ENCODE measurements around the gene NTN1.

Gene NTN1

DNA sequence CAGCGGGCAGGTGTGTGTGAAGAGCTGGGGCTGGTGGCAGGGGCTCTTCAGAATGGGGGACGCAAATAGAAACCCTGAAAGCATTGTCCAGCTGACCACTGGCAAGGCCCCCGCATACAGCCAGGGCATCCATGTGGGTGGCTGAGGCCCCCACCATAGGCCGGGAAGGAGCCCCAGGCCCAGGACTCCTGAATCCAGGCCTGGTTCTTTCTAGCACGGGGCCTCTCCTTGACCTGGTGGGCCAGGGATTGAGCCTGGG lies 200.5 kb downstream of the NTN1 start:
- H3K9me3 Mint-ChIP-seq = peaks cover 0 to 5% of the 10 kb centered on the region in 2 donors
- DNase-seq (no peak), ATAC-seq (no peak)
- peak overlapping the region in 1 of 2 donors; percentile 49 for H3K27ac Mint-ChIP-seq
- H3K4me3 Mint-ChIP-seq = no peak overlapping the region
- H3K27me3 Mint-ChIP-seq = no peaks in the 10 kb centered on the region
- H3K4me1 Mint-ChIP-seq = no peaks in the 10 kb centered on the region

DNA sequence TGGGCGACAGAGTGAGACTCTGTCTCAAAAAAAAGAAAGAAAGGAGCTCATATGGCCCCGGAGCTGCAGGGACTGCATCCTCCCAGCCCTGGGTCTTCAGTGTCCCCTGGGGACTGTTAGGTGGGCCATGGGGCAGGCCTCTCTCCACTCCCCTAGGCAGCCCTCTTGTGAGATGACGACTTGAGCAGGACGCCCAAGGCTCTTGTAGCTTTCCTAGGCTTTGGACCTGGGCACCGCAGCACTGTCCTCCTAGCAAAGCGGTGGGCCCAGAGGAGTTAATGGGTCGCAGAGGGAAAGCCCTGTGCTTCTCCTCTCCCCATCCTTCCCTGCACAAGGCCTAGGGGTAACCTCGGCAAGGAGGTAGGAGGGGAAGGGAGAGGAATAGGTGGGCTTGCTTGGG lies 202.2 kb downstream of the NTN1 start:
- Mint-ChIP-seq H3K4me1 (no peaks in the 10 kb centered on the region), H3K27me3 (no peaks in the 10 kb centered on the region)

DNA sequence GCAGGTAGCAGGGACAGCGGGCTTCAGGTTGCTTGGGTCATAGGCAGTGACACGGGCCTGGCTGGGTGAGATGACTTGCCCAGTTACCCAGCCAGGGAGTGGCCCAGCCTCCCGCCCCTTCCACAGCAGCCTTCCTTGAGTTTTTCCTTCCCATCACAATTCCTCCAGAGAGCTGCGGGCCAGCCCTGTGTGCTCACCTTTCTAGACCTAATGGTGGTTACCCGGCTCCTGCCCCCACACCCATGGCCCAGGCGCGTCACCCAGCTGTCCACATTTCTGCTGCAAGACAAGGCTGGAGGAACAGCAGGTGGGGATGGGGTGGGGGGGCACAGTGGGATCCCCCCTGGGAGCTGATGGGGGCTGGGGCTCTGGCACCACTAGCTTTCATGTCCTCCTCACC lies 203.2 kb downstream of the NTN1 start:
- no peak for DNase-seq
- Mint-ChIP-seq H3K27me3 (no peaks in the 10 kb centered on the region), H3K27ac (peak overlapping the region in 1 of 2 donors; percentile 44), H3K4me3 (no peak overlapping the region), H3K9me3 (no peaks in the 10 kb centered on the region), H3K4me1 (no peaks in the 10 kb centered on the region)
- no peak for ATAC-seq

More for the DNA sequence above, 202.2 kb downstream of the NTN1 start:
- no peaks in the 10 kb centered on the region for H3K9me3 Mint-ChIP-seq
- DNase-seq (no peak), ATAC-seq (no peak)
- no peak overlapping the region for H3K4me3 Mint-ChIP-seq
- no peak overlapping the region for H3K27ac Mint-ChIP-seq

DNA sequence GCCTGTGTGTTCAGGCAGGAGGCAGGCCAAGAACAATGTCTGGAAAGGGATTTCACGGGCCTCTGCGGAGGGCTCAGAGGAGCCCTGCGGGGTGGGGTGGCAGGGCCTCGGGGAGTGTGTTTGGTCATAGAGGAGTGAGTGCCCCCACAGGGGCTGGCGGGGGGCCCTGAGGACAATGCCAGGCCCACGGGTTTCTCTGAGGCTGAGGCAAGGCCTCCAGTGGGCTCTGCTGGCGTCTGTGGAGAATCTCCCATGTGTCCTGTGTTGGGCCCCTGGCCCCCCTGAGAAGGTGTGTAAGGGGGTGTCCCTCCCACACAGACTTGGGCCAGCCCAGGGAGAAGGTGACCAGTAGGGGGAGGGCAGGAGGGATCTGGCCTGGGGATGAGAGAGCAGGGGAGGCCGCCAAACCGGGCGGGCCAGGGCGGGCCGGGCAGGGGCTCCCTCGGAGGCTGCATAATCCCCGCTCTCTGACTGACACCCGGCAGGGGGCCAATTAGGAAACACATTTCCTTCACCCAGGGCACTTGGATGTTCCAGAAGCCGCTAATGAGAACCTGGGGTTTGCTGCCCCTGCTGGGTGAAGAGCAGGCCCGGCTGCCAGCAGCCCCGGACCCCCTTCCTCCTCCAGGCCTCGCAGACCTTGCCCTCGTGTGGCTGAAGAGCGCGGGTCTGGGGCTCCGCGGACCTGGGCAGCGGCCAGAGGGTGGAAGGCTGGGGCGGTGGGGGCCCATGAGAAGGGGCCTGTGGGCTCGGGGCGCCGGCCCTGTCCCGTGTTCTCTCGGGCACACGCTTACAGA lies 204.2 kb downstream of the NTN1 start:
- no peak overlapping the region for H3K27ac Mint-ChIP-seq
- DNase-seq (no peak), ATAC-seq (peak; percentile 19)
- H3K4me1 Mint-ChIP-seq = no peaks in the 10 kb centered on the region
- no peaks in the 10 kb centered on the region for H3K9me3 Mint-ChIP-seq
- no peaks in the 10 kb centered on the region for H3K27me3 Mint-ChIP-seq
- no peak overlapping the region for H3K4me3 Mint-ChIP-seq

DNA sequence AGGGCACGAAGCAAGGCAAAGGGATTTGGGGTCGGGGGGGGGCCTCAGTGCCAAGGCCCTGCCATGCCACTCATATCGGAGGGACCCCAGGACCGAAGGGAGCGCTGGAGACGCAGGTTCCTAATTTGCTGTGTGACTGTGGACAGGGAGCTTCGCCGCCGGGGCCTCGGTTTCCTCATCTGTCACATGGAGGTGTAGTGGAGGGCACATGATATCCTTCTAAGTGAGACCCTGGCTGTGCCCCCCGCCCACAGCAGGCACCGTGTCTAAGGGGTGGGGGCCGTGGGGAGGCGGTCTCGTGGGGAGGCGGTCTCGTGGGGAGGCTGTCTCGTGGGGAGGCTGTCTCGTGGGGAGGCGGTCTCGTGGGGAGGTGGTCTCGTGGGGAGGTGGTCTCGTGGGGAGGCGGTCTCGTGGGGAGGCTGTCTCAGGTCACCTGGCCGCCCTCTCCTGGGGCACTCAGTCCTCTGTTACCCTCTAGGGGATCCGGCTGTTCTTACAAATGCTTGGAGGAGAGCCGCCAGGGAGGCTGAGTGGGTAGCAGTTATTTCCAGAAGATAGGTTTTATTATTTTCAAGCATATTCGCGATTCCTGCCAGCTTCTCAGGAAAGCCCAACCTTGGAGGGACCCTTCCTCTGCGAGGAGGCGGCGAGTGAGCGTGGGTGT lies 205.0 kb downstream of the NTN1 start:
- no peak for DNase-seq
- no peak for ATAC-seq
- H3K4me3 Mint-ChIP-seq = no peak overlapping the region
- H3K27me3 Mint-ChIP-seq = no peaks in the 10 kb centered on the region
- no peaks in the 10 kb centered on the region for H3K9me3 Mint-ChIP-seq
- H3K4me1 Mint-ChIP-seq = no peaks in the 10 kb centered on the region
- no peak overlapping the region for H3K27ac Mint-ChIP-seq

DNA sequence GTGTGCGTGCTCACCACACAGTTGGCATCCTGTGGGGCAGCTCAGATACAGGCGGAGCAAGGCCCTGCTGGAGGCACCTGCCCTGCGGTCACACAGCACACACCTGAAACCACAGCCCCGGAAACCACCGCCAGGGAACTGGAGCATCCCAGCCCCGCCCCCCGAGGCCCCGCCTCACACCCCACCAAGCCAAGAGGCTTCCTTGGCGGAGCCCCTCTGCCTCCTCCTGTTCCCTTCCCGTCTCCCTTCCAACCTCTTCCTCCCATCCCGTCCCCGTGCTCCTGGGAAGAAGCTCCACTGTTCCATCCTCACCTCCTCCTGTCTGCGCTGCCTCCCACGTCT lies 205.5 kb downstream of the NTN1 start:
- ATAC-seq (peak; percentile 37), DNase-seq (peak in 1 of 2 donors; percentile 25)
- H3K4me1 Mint-ChIP-seq = no peaks in the 10 kb centered on the region
- no peaks in the 10 kb centered on the region for H3K9me3 Mint-ChIP-seq
- H3K27me3 Mint-ChIP-seq = no peaks in the 10 kb centered on the region
- no peak overlapping the region for H3K4me3 Mint-ChIP-seq
- no peak overlapping the region for H3K27ac Mint-ChIP-seq

DNA sequence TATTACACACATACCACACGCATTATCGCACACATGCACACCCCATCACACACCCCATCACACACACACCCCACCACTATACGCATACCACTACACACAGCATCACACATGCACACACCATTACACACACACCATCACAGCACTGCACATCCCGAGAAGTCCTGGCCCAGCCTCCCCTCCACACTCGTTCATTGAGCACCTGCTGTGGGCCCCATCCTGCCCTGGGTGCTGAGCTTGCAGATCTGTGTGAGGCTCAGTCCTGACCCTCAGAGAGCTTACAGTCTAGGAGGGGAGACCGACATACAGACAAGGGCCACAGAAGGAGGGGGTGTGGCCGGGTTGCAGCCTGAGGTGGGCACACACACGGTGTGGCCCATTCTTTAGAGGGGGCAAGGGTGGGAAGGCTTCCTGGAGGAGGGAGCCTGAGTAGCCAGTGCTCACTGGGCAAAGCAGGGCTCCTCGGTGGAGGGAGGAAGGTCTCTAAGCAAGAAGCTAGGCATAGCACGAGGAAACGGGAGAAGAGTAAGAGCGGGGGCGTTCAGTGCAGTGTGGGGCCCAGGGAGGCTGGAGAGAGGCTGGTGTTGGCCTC lies 206.6 kb downstream of the NTN1 start:
- Mint-ChIP-seq H3K4me3 (no peak overlapping the region), H3K4me1 (no peaks in the 10 kb centered on the region), H3K27me3 (no peaks in the 10 kb centered on the region), H3K9me3 (no peaks in the 10 kb centered on the region), H3K27ac (no peak overlapping the region)
- DNase-seq (no peak), ATAC-seq (no peak)

DNA sequence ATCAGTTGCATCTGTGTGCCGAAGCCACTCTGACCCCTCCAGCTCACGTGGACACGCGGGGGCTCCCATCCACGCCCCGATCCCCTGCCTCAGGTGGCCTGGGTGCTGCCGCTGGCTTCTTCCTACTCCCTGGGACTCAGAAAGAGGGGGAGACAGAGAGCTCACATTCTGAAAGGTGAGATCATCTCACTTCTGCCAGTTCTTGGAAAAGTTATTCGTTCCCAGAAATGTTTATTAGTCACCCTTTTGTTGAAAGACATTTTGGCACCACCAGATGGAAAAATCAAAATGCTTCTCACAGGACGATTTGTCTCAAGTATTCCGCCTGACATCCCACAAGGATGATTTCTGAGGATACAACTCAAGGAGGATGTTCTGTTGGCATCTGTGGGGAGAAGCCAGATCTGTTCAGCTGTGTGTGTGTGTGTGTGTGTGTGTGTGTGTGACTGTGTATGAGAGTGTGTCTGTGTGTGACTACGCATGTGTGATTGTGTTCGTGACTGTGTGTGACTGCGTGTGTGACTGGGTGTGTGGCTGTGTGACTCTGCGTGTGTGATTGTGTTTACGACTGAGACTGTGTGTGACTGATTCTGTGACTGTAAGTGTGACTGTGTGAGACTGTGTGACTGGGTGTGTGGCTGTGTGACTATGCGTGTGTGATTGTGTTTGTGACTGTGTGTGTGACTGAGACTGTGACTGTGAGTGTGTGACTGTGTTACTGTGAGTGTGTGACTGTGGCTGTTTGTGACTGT lies 207.3 kb downstream of the NTN1 start:
- ATAC-seq (peak; percentile 24), DNase-seq (no peak)
- Mint-ChIP-seq H3K27me3 (peaks cover 4% of the 10 kb centered on the region), H3K27ac (no peak overlapping the region), H3K9me3 (no peaks in the 10 kb centered on the region), H3K4me3 (no peak overlapping the region), H3K4me1 (no peaks in the 10 kb centered on the region)

DNA sequence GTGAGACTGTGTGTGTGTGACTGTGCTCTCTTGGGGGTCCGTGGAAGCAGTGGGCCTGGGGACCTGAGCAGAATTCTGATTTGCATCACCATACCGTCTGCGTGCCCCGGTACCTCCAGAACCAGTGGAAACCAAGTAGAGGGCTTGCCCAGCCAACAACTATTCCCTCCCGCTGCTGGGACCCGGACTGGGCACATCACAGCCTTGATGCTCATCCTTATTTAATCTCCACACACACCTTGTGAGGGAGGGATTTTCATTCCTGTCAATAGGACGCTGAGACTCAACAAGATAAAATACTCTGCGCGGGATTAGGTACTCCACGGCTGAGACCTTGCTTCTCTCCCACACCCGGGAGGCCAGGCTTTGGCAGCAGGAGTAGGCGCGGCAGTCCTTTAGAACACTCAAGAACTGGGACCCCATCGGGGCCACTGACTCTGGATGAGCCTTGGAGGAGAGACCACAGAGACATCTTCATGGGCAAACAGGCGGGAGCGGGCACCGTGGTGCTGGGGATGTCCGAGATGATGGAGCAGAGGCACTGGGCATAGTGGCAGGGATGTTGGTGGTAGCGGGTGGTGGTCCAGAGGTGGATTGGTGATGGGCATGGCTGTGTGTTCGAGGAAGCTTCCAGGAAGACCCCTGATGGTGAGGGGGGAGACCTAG lies 208.0 kb downstream of the NTN1 start:
- no peak overlapping the region for H3K4me3 Mint-ChIP-seq
- H3K9me3 Mint-ChIP-seq = no peaks in the 10 kb centered on the region
- peaks cover 12% of the 10 kb centered on the region for H3K27me3 Mint-ChIP-seq
- ATAC-seq = no peak
- peak overlapping the region in 1 of 2 donors; percentile 41 for H3K27ac Mint-ChIP-seq
- H3K4me1 Mint-ChIP-seq = no peaks in the 10 kb centered on the region
- DNase-seq = no peak

DNA sequence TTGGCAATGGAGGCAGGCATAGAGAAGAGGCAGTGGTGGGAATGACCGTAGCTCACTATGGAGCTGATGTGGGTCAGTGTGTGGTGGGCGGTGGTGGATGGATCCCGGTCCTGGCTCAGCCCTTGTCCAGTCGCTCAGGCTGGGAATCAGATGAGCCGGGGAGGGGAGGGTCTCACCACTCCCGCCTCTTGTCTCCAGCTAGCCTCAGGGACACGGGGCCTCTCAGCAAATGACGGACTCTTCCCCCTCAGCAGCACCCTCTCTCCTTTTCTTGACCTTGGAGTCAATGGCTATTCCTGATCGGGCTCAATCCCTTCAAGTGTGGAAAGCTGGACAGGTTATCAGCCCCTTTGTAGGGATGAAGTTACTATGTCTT lies 208.5 kb downstream of the NTN1 start:
- Mint-ChIP-seq H3K4me3 (no peak overlapping the region), H3K4me1 (no peaks in the 10 kb centered on the region), H3K27ac (peak overlapping the region in 1 of 2 donors; percentile 41), H3K9me3 (no peaks in the 10 kb centered on the region), H3K27me3 (peaks cover 14% of the 10 kb centered on the region)
- ATAC-seq (no peak), DNase-seq (no peak)

DNA sequence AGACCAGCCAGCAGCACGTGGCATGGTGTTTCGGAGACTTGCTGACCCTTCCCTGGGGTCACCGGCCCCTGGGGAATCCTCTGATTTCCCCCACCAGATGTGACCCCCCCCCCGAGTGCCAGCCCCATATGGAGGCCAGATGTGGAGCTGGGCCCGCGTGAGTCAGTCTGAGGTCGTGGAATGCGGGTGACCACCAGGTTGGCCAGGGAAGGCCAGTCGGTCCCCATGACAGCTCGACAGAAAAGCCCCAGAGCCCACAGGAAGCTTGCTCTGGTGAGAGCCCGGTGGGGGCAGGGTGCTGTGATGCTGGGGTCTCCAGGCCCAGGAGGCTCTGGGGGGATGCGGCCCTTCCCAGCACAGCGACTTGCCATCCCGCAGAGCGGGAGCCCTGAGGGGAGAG lies 209.0 kb downstream of the NTN1 start:
- H3K27ac Mint-ChIP-seq = no peak overlapping the region
- H3K9me3 Mint-ChIP-seq = no peaks in the 10 kb centered on the region
- H3K27me3 Mint-ChIP-seq = peaks cover 14% of the 10 kb centered on the region
- no peaks in the 10 kb centered on the region for H3K4me1 Mint-ChIP-seq
- ATAC-seq = no peak
- DNase-seq = no peak
- H3K4me3 Mint-ChIP-seq = no peak overlapping the region

DNA sequence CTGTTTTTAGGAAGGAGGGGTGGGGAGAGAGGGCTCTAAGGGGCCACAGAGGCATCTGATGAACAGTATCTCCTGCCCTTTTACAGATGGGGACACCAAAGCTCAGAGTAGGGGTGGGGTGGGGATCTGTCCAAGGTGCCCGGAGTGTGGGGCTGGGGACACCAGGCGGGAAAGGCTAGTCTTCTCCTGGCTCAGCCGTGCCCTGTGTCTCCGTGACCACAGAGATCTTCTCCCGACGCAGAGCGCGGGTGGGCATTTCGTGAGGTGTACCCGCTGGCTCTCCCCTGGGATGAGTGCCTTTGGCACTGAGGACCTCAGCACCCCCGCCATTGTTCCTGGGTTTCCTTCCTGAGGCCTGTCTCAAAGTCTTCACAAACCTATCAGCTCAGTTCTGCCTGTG lies 209.6 kb downstream of the NTN1 start:
- no peak for DNase-seq
- no peaks in the 10 kb centered on the region for H3K4me1 Mint-ChIP-seq

DNA sequence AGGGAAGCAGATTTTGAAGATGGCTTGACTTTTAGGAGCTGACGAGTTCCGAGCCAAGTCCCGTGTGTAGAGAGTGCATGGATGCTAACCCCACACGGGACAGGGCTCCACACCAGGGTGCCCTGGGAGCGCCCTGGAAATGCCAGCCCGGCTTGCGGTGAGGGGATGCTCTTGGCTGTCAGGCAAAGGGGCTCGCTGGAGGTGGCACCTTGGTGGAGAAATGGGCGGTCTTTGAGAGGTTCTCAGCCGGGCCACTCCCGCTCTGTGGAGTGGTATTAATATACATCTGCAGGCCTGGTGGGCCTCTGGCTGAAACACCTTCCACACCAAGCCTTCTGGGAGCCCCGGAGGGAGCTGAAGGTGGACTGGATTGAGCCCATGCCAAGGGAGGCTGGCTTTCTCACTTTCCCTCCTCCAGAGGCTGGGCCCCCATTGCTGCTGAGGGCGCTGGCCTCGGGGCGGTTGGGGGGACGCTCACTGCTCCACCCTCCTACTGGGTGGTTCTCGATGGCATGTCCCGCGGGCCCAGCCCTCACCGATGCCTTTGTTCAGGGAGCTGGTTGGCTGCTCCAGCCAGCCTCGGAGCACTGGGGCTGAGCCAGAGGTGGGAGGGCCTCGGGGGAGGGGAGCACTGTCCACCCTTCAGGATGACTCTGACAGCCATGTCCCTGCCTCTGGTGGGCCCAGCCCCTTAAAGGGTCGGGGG lies 210.3 kb downstream of the NTN1 start:
- no peak for ATAC-seq
- no peak for DNase-seq
- H3K9me3 Mint-ChIP-seq = no peaks in the 10 kb centered on the region
- H3K4me1 Mint-ChIP-seq = no peaks in the 10 kb centered on the region
- peaks cover 14% of the 10 kb centered on the region for H3K27me3 Mint-ChIP-seq
- H3K27ac Mint-ChIP-seq = no peak overlapping the region
- H3K4me3 Mint-ChIP-seq = no peak overlapping the region

More for the DNA sequence above, 209.6 kb downstream of the NTN1 start:
- Mint-ChIP-seq H3K27ac (no peak overlapping the region), H3K9me3 (no peaks in the 10 kb centered on the region), H3K4me3 (no peak overlapping the region), H3K27me3 (peaks cover 14% of the 10 kb centered on the region)
- ATAC-seq = no peak

DNA sequence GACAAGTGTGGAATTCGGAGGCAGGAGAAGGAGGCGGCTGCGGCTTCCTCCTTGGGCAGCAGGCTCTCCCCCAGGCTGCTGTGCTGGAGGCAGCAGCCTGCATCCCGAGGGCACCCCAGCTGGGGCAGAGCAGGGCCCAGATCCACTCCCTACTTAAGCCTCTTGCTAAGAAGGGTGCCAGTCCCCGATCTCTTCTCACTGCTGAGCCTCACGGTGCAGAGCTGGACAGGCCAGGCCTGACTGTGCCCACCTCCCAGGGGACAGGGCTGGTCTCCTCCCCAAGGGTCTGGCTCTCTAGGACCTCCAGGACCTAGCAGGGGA lies 210.8 kb downstream of the NTN1 start:
- ATAC-seq (no peak), DNase-seq (no peak)
- peaks cover 14% of the 10 kb centered on the region for H3K27me3 Mint-ChIP-seq
- no peak overlapping the region for H3K27ac Mint-ChIP-seq
- H3K4me1 Mint-ChIP-seq = no peaks in the 10 kb centered on the region
- H3K9me3 Mint-ChIP-seq = no peaks in the 10 kb centered on the region
- H3K4me3 Mint-ChIP-seq = no peak overlapping the region

DNA sequence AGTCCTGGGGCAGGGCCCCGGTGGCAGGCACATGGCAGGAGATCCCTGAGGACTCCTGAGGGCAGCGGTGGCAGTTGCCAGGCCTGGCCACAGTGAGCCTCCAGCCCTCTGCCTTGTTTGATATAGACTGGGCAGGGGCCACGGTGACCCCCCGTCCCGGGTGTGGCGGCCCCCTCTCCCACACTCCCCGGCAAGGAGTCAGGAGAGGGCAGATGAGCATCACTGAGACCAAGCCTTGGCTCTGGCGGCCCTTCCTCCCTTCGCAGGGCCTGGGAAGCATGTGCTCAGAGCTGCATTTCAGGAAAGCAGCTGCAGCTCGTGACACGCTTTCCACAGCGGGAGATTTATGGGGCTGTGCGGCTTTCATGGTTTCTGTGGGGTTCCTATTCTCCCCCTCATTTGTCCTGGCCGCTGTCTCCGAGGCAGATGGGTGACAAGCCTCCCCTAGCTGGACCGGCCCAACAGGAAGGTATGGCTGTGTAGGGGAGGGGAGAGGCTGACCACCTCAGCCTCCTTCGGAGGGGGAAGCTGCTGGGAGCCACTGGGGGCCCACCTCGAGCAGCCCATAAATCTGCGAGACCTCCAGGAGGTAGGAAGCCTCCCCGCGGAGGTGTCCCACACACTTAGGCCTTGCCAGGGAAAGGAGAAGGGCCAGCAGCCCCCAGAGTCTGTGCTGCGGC lies 211.4 kb downstream of the NTN1 start:
- DNase-seq (no peak), ATAC-seq (peak; percentile 10)
- no peak overlapping the region for H3K4me3 Mint-ChIP-seq
- H3K4me1 Mint-ChIP-seq = no peaks in the 10 kb centered on the region
- no peaks in the 10 kb centered on the region for H3K9me3 Mint-ChIP-seq
- H3K27ac Mint-ChIP-seq = no peak overlapping the region
- H3K27me3 Mint-ChIP-seq = peaks cover 15% of the 10 kb centered on the region
